NB4 (cell line): ENCODE results near the gene HIC1.

Experiments
- CTCF ChIP-seq: IDR thresholded peaks from one replicate; pipeline ENCODE4 v1.5.1; 2012; ENCODE audit warnings: low read depth, low read length
- MAX ChIP-seq: IDR thresholded peaks from 2 replicates; pipeline ENCODE4 v1.6.1; 2011; ENCODE audit warnings: low read depth, low read length
- MYC ChIP-seq: IDR thresholded peaks from 2 replicates; pipeline ENCODE4 v1.6.1; 2011; ENCODE audit warnings: low read depth, low read length
- POLR2A ChIP-seq: IDR thresholded peaks from 2 replicates; pipeline ENCODE4 v1.6.1; 2011; ENCODE audit warnings: mild to moderate bottlenecking; ENCODE audit not compliant: insufficient read length; ENCODE audit errors: extremely low read depth

- TF ChIP-seq CTCF (no peak), POLR2A (no peak), MAX (no peak), MYC (no peak)
These were observed 10.5 kb upstream of the HIC1 start for GRCh38 chr17:2044263-2044894.
